ENCODE measurements around the gene PORCN. TPM values are rescaled to one million over a fixed set of nuclear protein-coding genes. Genes with fewer than 3 reads are reported as not detected.

Gene PORCN
- total and polyA plus RNA-seq, 4 donors = 0.70 to 4.9 (median 2.8) TPM

GRCh38 chrX:48533165-48533564, 24.4 kb downstream of the PORCN start:
- no peak for DNase-seq (ENCODE audit: low spot score)
- no peaks in the 10 kb centered on the region for H3K4me1 ChIP-seq (ENCODE audit: control insufficient read depth in 4 of 4, insufficient read depth in 4 of 4, low read length in 3 of 4)
- no peaks in the 10 kb centered on the region for H3K9me3 ChIP-seq (ENCODE audit: control insufficient read depth in 4 of 4, low read length in 3 of 4)
- H3K9ac ChIP-seq (ENCODE audit: low read depth in 1 of 2, low read length in 2 of 2) = no peak overlapping the region
- H3K27ac ChIP-seq (ENCODE audit: low read depth in 1 of 2, low read length in 2 of 2) = no peak overlapping the region
- WGBS = 97% methylated on average over 3 of the region's 3 CpGs
- TF ChIP-seq RAD21 (IDR thresholded peaks at IDR 0.05) (no peak), HNF4G (IDR thresholded peaks at IDR 0.05) (no peak), HNF4A (conservative IDR thresholded peaks at IDR 0.05) (no peak), ATF3 (IDR thresholded peaks at IDR 0.05) (no peak), FOXA2 (IDR thresholded peaks at IDR 0.05) (no peak)
- H3K4me3 ChIP-seq (ENCODE audit: low read depth in 1 of 3, low read length in 3 of 3) = no peak overlapping the region
- H3K36me3 ChIP-seq (ENCODE audit: control insufficient read depth in 4 of 4, insufficient read depth in 3 of 4, low read depth in 1 of 4, low read length in 3 of 4) = peaks cover 0 to 8% (median 4%) of the 10 kb centered on the region in 4 donors
- no peaks in the 10 kb centered on the region for H3K27me3 ChIP-seq (ENCODE audit: control insufficient read depth in 4 of 4, insufficient read depth in 4 of 4, low read length in 3 of 4)

GRCh38 chrX:48538641-48539344, 30.0 kb downstream of the PORCN start:
- no peak for DNase-seq (ENCODE audit: low spot score)
- WGBS = 88% methylated on average over 23 of the region's 23 CpGs
- no peak overlapping the region for H3K9ac ChIP-seq (ENCODE audit: low read depth in 1 of 2, low read length in 2 of 2)

GRCh38 chrX:48539345-48540027, 30.7 kb downstream of the PORCN start, which contains the start of gene TBC1D25:
Gene TBC1D25, plus strand, starts transcription at chrX:48539714. Its CDS starts 84 bp downstream, at chrX:48539798.
- Histone ChIP-seq H3K4me3 (ENCODE audit: low read depth in 1 of 3, low read length in 3 of 3) (peak within 1 kb of the TSS; percentile 68 to 81 (median 74)), H3K4me1 (ENCODE audit: control insufficient read depth in 4 of 4, insufficient read depth in 4 of 4, low read length in 3 of 4) (peaks cover 1 to 10% (median 5%) of the 10 kb centered on the region in 4 donors), H3K9me3 (ENCODE audit: control insufficient read depth in 4 of 4, low read length in 3 of 4) (no peaks in the 10 kb centered on the region), H3K36me3 (ENCODE audit: control insufficient read depth in 4 of 4, insufficient read depth in 3 of 4, low read depth in 1 of 4, low read length in 3 of 4) (peaks cover 0 to 3% (median under 1%) of the 10 kb centered on the region in 4 donors), H3K27ac (ENCODE audit: low read depth in 1 of 2, low read length in 2 of 2) (peak within 1 kb of the TSS; percentile 85 to 87), H3K27me3 (ENCODE audit: control insufficient read depth in 4 of 4, insufficient read depth in 4 of 4, low read length in 3 of 4) (no peaks in the 10 kb centered on the region), H3K9ac (ENCODE audit: low read depth in 1 of 2, low read length in 2 of 2) (peak within 1 kb of the TSS; percentile 47 to 71)
- peak; percentile 93 for DNase-seq (ENCODE audit: low spot score)
- under 1% methylated on average over 59 of the region's 59 CpGs for WGBS
- peak; percentile 34 for TF ChIP-seq MAX (IDR thresholded peaks at IDR 0.05)
- TF ChIP-seq RXRA (IDR thresholded peaks at IDR 0.05) = no peak
- no peak for TF ChIP-seq EGR1 (IDR thresholded peaks at IDR 0.05; ENCODE audit: low read depth in 2 of 2)
- TF ChIP-seq JUND (IDR thresholded peaks at IDR 0.05) = peak in 1 of 2 donors; percentile 90
- TF ChIP-seq HNF4A (conservative IDR thresholded peaks at IDR 0.05) = no peak
- TF ChIP-seq SP1 (IDR thresholded peaks at IDR 0.05) = peak; percentile 62
- TF ChIP-seq ATF3 (IDR thresholded peaks at IDR 0.05) = peak; percentile 78
- TF ChIP-seq RAD21 (IDR thresholded peaks at IDR 0.05) = peak in 1 of 2 donors; percentile 8
- no peak for TF ChIP-seq FOXA1 (IDR thresholded peaks at IDR 0.05)
- no peak for TF ChIP-seq FOXA2 (IDR thresholded peaks at IDR 0.05)
- no peak for TF ChIP-seq NR2F2 (IDR thresholded peaks at IDR 0.05)
- TF ChIP-seq GABPA (IDR thresholded peaks at IDR 0.05 in 1 of 2, conservative IDR thresholded peaks at IDR 0.05 in 1 of 2) = peak; percentile 29 to 81
- TF ChIP-seq TAF1 (conservative IDR thresholded peaks at IDR 0.05) = no peak
- TF ChIP-seq ZBTB33 (IDR thresholded peaks at IDR 0.05) = no peak
- peak; percentile 13 for TF ChIP-seq CTCF (IDR thresholded peaks at IDR 0.05; ENCODE audit: low read depth, low read length, missing input control)
- no peak for TF ChIP-seq HNF4G (IDR thresholded peaks at IDR 0.05)
- TF ChIP-seq YY1 (IDR thresholded peaks at IDR 0.05) = peak; percentile 89

More at GRCh38 chrX:48538641-48539344, 30.0 kb downstream of the PORCN start:
- Histone ChIP-seq H3K27me3 (ENCODE audit: control insufficient read depth in 4 of 4, insufficient read depth in 4 of 4, low read length in 3 of 4) (no peaks in the 10 kb centered on the region), H3K27ac (ENCODE audit: low read depth in 1 of 2, low read length in 2 of 2) (peak overlapping the region; percentile 66 to 87), H3K9me3 (ENCODE audit: control insufficient read depth in 4 of 4, low read length in 3 of 4) (no peaks in the 10 kb centered on the region), H3K36me3 (ENCODE audit: control insufficient read depth in 4 of 4, insufficient read depth in 3 of 4, low read depth in 1 of 4, low read length in 3 of 4) (peaks cover 0 to under 1% (median 0%) of the 10 kb centered on the region in 4 donors), H3K4me1 (ENCODE audit: control insufficient read depth in 4 of 4, insufficient read depth in 4 of 4, low read length in 3 of 4) (peaks cover 1 to 10% (median 5%) of the 10 kb centered on the region in 4 donors), H3K4me3 (ENCODE audit: low read depth in 1 of 3, low read length in 3 of 3) (no peak overlapping the region)
- TF ChIP-seq FOXA2 (IDR thresholded peaks at IDR 0.05) = no peak
- no peak for TF ChIP-seq RXRA (IDR thresholded peaks at IDR 0.05)
- TF ChIP-seq YY1 (IDR thresholded peaks at IDR 0.05) = no peak
- peak in 1 of 2 donors; percentile 71 for TF ChIP-seq JUND (IDR thresholded peaks at IDR 0.05)

Measured in liver (tissue), 9 donors.